NCI-H2171 (cell line): Measurements from ENCODE around the gene ALCAM.

Source experiments
- DNase-seq: peaks from one replicate; lab custom pipeline; 2025; lab: John Stamatoyannopoulos, UW

Gene ALCAM

GRCh38 chr3:105366326-105367062, at the start of gene ALCAM:
Gene ALCAM (plus strand): TSS chr3:105366909.
- peak; percentile 98 for DNase-seq

GRCh38 chr3:105317841-105318240, 48.9 kb upstream of the ALCAM start:
- no peak for DNase-seq

GRCh38 chr3:105322570-105323273, 44.0 kb upstream of the ALCAM start:
- DNase-seq, result no peak

GRCh38 chr3:105323274-105323599, 43.5 kb upstream of the ALCAM start:
- no peak for DNase-seq

- no peak for DNase-seq
These were observed 41.8 kb upstream of the ALCAM start for GRCh38 chr3:105324951-105325350.

GRCh38 chr3:105327662-105328337, 38.9 kb upstream of the ALCAM start:
- DNase-seq, result no peak

- DNase-seq, result no peak
These were observed 38.4 kb upstream of the ALCAM start for GRCh38 chr3:105328338-105328730.

GRCh38 chr3:105332961-105333360, 33.7 kb upstream of the ALCAM start:
- DNase-seq, result no peak

GRCh38 chr3:105334138-105334882, 32.4 kb upstream of the ALCAM start:
- no peak for DNase-seq

GRCh38 chr3:105339946-105340345, 26.8 kb upstream of the ALCAM start:
- DNase-seq, result no peak

- DNase-seq, result no peak
These were observed 22.7 kb upstream of the ALCAM start for GRCh38 chr3:105343991-105344390.

- no peak for DNase-seq
These were observed 21.6 kb upstream of the ALCAM start for GRCh38 chr3:105345156-105345555.

GRCh38 chr3:105347625-105348302, 18.9 kb upstream of the ALCAM start:
- no peak for DNase-seq

- DNase-seq, result no peak
These were observed 18.4 kb upstream of the ALCAM start for GRCh38 chr3:105348307-105348706.

GRCh38 chr3:105349684-105350387, 16.9 kb upstream of the ALCAM start:
- DNase-seq, result no peak

GRCh38 chr3:105351821-105352220, 14.9 kb upstream of the ALCAM start:
- no peak for DNase-seq

GRCh38 chr3:105352976-105353375, 13.7 kb upstream of the ALCAM start:
- no peak for DNase-seq

GRCh38 chr3:105353485-105354161, 13.1 kb upstream of the ALCAM start:
- no peak for DNase-seq

GRCh38 chr3:105354429-105354828, 12.3 kb upstream of the ALCAM start:
- no peak for DNase-seq

- no peak for DNase-seq
These were observed 11.2 kb upstream of the ALCAM start for GRCh38 chr3:105355408-105356061.
